HG03442 (cell line): ENCODE data around the gene TOP1.

ENCODE experiments used
- ATAC-seq: cut with Tn5 transposase; IDR thresholded peaks from one replicate; pipeline ENCODE4 v1.9.1; 2021; ENCODE audit warnings: mild to moderate bottlenecking, moderate library complexity; ENCODE audit not compliant: unreplicated experiment

The TOP1 gene

GRCh38 chr20:41165001-41165882 lies 136.6 kb downstream of the TOP1 start:
- no peak for ATAC-seq

- no peak for ATAC-seq
Measured at GRCh38 chr20:41166201-41167117, 137.8 kb downstream of the TOP1 start.

- no peak for ATAC-seq
Measured at GRCh38 chr20:41167118-41167470, 138.5 kb downstream of the TOP1 start.

GRCh38 chr20:41167481-41168253 lies 139.0 kb downstream of the TOP1 start:
- no peak for ATAC-seq

GRCh38 chr20:41168281-41169161 lies 139.9 kb downstream of the TOP1 start:
- ATAC-seq, result no peak

GRCh38 chr20:41169162-41169690 lies 140.6 kb downstream of the TOP1 start:
- ATAC-seq, result no peak

- ATAC-seq, result no peak
Measured at GRCh38 chr20:41169791-41170351, 141.2 kb downstream of the TOP1 start.

GRCh38 chr20:41170386-41171105 lies 141.9 kb downstream of the TOP1 start:
- no peak for ATAC-seq

- no peak for ATAC-seq
Measured at GRCh38 chr20:41171736-41172295, 143.2 kb downstream of the TOP1 start.

GRCh38 chr20:41172296-41173140 lies 143.9 kb downstream of the TOP1 start:
- ATAC-seq, result no peak

GRCh38 chr20:41173161-41173721 lies 144.6 kb downstream of the TOP1 start:
- ATAC-seq, result no peak

- no peak for ATAC-seq
Measured at GRCh38 chr20:41173791-41174341, 145.2 kb downstream of the TOP1 start.
